Inferior parietal cortex (tissue), 1 donor: ENCODE results near the gene FRMD4A.

Experiments used
- DNase-seq: peaks from one replicate; pipeline ENCODE4 v3.0.0-alpha.2; 2016; ENCODE audit errors: extremely low spot score

Gene FRMD4A

DNA sequence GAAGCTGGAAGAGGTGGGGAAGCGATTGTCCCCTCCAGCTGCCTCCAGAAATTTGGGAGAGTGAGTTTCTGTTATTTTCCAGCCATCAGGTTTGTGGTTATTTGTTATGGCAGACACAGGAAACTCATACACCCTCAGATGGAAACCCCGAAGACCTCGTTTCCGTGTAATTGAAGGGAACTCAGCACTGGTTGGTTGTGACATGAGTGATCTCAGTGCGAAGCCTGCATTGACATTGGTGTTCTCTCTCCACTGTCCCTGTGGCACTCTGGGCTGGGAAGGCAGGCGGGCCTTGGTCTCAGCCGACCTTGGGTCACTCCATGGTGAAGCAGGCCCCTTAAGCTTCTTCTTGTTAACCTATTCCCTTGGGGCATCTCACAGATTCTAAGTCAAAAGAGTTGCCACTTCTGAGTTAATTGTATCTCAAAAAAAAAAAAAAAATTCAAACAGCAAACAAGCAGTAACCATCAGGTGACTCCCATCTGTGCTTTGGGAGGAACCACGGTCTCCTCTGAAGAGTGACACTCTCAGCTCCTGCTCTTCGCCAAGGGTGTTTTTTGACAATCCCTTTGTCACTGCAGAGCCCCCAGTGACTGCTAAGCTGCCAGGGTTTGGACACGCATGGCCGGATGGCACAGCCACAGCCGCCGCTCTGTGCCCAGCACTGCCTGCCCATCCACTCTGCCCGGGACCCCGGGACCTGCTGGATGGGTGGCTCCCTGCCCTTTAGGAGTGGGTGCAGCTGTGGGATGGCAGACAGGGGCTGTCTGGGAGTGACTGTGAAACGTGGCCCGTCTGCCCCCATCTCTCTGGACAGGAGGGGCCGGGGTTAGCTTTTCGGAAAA, 510.4 kb downstream of the FRMD4A start:
- DNase-seq: no peak

DNA sequence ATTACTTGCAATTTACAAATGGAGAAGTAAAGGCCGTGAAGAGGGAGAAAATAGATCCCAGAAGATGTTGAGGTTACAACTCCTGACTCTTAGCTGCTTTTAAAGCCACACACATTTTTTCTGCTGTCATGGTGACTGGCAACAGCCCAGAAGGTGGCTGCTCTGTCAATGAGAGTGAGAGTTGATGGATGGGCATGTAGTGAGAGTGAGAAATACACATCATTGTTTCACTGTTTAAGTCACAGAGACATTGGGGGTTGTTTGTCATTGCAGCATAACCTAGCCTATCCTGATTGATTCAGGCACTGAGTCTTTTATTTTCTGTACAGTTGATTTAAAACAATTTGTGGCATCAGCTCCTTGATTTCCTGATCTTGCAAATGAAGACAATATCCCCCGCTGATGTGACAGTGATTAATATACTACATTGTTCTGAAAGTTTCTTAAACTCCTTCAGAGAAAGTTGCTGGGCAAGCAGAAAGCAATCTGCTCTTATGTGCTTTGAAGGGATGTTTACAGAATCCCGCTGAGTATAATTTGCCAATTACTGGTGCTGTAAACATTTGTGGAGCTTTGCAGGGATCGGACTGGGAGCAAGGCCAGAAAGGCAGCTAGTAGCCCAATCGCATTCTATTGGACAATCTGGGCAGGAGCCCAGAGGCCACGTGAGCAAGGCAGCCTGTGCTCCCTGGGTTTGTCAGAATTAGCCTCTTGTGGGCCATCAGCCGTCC, 514.4 kb downstream of the FRMD4A start:
- DNase-seq: peak; percentile 65

- DNase-seq: no peak
Observed at GRCh38 chr10:13815756-13816155, 515.0 kb downstream of the FRMD4A start.

DNA sequence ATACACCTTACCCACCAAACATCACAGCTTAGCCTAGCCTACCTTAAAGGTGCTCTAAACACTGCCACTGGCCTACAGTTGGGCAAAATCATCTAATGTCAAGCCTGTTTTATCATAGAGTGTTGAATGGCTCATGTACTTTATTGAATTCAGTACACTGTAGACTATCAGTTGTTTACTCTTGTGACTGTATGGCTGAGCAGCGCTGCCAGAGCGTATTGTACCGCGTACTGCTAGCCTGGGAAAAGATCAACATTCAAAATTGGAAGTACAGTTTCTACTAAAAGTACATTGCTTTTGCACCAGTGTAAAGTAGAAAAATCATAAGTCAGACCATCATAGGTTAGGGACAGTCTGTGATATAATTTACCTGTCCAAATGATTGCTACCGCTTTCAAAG, 517.2 kb downstream of the FRMD4A start:
- DNase-seq: no peak

- no peak for DNase-seq
Observed at GRCh38 chr10:13812804-13813203, 517.9 kb downstream of the FRMD4A start.

DNA sequence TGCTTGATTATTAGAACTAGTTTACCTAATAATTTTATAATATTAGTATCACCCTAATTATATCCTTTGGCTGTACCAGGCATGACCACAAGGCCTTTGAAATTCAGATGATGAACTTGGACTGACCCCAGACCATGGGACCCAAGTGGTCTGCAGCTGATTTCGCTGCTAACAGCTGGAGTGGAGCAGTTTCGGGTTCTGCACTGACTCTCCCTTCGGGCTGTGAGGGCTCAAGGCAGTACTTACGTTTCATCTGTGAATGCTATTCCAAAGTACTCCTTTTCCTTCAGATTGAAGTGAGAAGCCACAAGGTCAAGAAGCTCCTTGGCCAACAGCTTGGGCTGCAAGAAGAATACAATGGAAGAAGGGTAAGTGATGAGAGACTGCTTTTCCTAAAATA, 520.2 kb downstream of the FRMD4A start:
- DNase-seq: no peak

DNA sequence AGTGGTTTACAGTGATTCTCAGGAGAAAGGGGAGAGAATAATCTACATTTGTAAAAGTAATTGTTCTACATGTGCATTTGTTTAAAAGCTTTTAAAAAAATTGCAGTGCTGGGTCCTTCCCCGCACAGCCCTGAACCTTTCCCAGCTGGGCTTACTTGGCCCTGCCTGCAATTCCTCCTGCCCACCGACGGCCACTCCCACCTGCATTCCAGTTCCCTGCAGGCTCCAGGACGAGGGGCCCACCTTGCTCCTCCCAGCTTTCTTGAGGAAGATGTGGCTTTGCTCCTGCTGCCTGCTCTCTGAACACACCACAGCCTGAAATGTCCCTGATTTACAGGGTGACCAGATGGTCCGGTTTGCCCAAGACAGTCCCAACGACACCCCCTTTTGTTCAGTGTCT, 521.3 kb downstream of the FRMD4A start:
- no peak for DNase-seq

DNA sequence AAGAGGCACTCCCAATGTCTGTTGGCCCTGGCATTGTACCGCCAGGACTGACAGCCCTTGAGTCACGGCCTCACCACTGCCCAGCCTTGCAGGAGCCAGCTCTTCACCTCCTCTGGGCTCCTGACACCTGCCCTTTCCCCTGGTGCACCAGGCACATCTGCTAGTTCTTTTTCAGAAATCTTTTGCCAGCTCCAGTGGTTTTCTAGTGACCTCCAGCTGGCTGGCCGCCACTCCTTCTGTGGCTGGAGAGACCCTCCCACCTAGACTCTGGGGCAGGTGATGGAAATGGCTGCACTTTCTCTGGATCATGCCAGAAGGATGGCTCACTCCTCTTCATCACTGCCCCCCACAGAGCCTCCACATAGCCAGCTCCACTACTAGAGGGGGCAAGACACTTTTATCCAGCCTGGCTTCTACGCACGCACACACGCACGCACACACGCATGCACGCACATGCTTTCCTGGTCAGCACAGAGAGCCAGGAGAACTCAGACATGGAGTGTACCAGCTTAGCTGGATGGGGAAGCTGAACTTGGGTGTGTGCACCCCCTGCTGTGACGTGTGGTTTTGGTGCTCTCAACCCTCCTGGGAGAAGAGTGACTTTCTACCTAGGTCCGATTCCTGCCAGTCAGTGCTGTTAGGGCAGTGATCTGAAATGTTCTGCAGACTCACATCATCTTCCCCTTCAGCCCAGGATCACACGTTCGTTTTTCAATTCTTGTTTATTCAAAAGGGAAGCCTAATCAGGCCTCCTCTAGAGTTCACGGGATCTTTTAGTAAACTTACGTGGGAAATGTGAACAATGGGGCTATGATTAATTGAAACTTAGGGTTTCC, 522.0 kb downstream of the FRMD4A start:
- DNase-seq: no peak

GRCh38 chr10:13806419-13806818, 524.3 kb downstream of the FRMD4A start:
- DNase-seq: no peak

GRCh38 chr10:13803566-13804554, 526.9 kb downstream of the FRMD4A start:
- no peak for DNase-seq

DNA sequence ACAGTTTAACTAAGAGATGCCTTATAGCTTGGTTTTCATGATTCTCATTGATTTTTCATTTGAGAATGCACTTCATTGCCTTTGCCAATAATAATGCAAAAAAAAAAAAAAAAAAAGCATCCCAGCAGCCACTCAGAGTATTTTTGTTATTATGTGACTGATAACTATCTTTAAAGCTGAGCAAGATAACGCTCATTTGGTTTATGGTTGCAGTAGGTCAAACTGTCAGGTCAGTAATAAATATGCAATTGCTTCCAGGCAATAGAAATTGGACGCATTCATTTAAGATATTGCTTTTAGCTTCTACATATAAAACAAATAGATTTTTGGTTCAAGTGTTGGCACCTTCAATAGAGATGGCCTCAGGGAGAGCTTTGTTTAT, 528.8 kb downstream of the FRMD4A start:
- no peak for DNase-seq

DNA sequence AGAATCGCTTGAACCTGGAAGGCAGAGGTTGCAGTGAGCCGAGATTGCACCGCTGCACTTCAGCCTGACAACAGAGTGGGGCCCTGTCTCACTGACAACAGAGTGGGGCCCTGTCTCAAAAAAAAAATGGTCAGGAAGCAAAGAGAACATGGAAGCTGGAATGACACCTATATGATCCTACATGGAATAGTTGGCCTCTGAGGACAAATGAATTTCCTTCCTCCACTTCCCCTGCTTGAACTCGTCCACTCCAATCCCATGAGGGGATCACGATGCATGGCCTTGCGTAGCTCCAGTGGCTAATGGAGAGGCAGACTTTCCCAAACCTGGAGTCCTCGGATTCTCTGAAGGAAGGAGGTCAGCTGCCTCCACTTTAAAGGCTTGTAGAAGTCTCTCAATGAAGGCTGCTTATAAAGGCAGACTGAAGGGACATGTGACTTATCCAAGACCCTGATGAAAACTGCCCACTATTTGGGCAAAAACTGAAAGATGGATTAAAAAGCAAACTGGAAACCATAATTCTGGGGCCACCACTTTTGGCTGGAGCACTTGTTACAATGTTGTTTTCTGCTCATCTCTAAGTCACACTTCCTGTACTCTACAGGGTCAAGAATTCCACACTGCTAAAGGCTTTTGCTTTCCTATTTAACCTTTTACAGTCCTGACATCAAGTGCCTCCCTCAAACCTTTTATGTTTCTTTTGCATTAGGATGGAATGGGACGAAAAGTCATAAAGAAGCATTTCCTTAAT, 529.4 kb downstream of the FRMD4A start:
- no peak for DNase-seq

DNA sequence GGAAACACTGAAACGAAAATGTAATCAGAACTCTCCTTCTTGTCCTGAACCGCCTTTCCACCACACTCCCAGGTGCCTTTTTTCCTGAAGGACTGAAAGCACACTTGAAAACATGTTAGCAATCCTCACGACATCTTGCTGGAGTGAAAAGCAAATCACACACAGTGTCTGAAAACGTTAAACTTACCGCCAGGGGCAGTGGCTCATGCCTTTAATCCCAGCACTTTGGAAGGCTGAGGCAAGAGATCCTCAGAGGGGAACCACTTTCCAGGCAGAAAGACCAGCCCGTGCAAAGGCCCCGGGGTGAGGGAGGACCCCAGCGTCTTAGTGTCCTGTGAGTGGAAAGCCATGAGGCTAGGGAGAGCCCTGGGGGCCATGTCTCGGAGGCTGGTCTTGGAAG, 533.6 kb downstream of the FRMD4A start:
- DNase-seq: no peak

DNA sequence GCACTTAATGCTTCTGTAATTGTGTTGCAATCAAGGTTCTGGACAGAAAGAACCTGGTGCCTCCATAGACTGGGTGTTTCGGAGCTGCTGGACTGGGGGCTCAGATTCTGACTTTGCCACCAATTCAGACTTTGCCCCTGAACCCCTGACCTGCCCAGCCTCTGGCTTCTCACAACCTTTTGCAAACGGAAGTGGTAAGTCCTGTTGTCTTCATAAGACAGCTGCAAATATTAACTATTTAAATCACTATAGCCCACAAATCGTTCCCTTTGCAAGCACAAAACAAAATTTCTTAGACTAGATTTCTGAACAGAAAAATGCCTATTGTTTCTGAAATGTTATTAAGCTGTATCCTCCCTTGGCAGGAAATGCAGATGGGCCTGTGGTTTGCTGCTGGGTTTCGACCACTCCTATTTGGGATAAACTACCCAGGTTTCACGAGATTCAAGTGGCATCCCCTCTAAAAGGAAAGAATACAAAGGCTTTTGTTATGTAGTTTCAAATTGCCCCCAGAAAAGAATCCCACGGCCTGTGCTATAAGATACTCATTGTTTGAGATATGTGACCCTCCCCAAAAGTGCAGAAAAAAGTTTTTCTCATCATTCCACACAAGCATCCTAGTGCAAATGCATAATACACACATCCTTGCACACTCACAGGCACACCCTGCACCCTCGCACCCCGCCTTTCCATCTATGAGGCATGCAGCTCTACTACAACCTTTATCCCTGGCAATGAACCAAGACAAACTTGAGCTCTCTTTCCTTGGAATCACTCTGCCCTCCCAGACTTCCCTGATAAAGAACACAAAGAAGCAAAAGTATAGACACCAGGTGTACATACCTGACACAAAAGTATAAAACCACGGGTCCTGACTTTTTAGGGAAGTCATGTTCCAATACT, 534.8 kb downstream of the FRMD4A start:
- no peak for DNase-seq

DNA sequence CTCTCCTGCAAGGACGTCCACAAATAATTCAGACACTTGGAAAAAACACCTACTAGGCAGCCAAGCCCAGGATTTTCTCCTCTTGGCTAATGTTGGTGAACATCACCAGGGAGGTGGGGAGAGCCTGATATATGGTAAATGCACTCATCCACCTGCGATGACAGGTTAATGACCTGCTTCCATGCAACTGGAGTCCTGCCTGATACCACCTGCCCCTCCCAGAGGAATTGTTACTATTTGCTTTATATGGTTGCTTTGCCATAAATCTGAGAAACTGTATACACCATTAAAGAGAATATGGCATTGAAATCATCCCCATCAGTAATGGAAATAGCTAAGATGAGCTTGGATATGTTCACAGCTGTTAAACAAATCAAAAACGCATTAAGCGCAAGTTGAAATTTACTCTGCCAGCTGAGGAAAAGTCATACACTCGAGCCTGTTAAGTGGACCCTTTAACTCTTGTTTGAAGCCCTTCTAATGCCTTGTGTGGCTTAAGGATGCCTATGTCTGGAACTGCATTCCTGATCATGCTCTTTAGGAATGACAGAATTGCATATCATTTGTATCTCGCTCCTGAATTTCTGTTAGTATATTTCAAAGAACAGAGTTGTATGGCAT, 535.6 kb downstream of the FRMD4A start:
- no peak for DNase-seq

- no peak for DNase-seq
Observed at GRCh38 chr10:13792006-13792405, 538.7 kb downstream of the FRMD4A start.

DNA sequence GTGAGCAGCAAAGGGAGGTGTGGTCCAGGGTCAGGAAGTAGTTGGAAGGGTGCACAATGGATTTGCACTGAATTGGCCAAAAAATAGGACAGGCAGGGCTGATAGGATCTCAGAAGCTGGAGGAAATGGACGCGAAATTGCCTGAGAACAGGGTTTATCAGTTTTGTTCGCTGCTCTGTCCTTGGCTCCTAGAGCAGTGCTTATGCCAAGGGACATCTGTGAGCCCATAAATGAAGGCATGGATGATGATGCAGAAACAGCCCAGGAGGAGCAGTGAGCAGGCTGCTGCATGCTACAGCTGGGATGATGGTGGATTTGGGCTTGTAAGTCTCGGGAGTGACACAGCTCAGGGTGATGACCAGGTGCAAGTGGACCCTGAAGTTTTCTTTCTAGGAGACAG, 539.2 kb downstream of the FRMD4A start:
- no peak for DNase-seq

GRCh38 chr10:13790196-13790595, 540.5 kb downstream of the FRMD4A start:
- no peak for DNase-seq

DNA sequence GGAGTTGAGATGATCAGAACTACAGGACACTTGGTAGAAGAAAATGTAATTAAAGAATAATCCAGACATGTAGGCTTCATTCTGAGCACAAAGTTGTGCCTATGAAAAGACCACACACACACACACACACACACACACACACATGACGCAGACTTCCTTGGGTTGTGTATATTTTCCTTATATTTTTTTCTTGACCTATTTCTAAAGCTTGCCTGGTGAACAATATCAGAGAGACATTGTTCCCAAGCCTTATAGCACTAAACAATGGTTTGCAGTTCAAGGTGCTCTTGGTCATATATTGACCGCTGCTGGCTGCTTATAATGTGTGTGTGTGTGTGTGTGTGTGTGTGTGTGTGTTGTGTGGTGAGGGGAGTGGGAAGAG, 541.3 kb downstream of the FRMD4A start:
- DNase-seq: no peak
